ENCODE measurements around the gene NPSR1. TPM values are rescaled to one million over a fixed set of nuclear protein-coding genes. Genes with fewer than 3 reads are reported as not detected.

The NPSR1 gene
- total and polyA plus RNA-seq, 11 donors = not detected

DNA sequence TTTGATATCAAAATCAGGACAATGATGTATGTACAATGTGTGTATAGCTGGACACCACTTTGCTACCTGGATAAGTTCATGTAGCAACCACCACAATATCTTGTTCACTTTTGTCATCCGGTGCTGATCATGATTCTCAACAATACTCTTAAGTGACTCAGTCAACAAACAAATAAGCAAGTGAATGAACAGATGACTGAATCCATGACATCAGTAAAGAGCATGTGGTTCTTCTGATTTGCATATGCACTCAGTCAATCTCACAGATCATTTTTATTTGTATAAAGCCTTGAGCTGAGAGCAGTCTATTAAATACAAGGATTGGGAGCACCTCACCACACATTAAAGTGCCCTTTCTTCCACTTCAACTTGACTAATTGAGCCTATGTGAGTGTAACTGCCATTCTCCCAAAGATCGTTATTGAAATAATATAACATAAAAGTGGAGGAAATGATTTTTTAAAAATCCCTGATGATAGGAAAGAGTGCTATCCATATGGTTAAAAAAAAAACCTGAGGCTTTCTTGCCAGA lies 69.5 kb downstream of the NPSR1 start:
- Histone ChIP-seq H3K27ac (no peak overlapping the region), H3K4me3 (no peak overlapping the region), H3K4me1 (peaks cover 0 to 6% (median 0%) of the 10 kb centered on the region in 12 donors), H3K36me3 (no peaks in the 10 kb centered on the region), H3K9me3 (no peaks in the 10 kb centered on the region), H3K27me3 (no peaks in the 10 kb centered on the region)
- intact Hi-C loops (cut with DNase I) = no loop called here
- 86 to 93% (median 90%) methylated on average over 2 of the region's 2 CpGs for WGBS, 4 donors
- TF ChIP-seq POLR2A (IDR thresholded peaks at IDR 0.05) = no peak
- TF ChIP-seq, protein P1, sequence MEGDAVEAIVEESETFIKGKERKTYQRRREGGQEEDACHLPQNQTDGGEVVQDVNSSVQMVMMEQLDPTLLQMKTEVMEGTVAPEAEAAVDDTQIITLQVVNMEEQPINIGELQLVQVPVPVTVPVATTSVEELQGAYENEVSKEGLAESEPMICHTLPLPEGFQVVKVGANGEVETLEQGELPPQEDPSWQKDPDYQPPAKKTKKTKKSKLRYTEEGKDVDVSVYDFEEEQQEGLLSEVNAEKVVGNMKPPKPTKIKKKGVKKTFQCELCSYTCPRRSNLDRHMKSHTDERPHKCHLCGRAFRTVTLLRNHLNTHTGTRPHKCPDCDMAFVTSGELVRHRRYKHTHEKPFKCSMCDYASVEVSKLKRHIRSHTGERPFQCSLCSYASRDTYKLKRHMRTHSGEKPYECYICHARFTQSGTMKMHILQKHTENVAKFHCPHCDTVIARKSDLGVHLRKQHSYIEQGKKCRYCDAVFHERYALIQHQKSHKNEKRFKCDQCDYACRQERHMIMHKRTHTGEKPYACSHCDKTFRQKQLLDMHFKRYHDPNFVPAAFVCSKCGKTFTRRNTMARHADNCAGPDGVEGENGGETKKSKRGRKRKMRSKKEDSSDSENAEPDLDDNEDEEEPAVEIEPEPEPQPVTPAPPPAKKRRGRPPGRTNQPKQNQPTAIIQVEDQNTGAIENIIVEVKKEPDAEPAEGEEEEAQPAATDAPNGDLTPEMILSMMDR (IDR thresholded peaks at IDR 0.05) = no peak
- ATAC-seq = no peak
- DNase-seq = no peak

DNA sequence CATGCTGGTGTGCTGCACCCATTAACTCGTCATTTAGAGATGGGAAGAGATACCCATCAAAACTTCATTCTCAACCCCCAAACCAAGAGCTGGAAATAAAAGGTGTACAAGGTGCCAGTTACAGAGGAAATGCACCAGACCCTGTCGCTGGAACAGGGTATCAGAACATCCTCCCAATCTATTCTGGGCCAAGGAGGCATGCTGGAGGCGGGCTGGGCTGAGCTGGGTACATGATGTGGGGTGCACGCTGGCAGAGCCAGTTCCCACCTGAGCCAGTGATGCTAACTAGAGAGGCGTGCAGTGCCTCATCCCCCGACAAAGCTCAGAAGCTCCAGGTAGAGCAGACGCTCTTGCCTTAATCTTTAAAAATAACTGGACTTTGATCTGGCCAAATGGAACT lies 70.1 kb downstream of the NPSR1 start:
- Histone ChIP-seq H3K36me3 (no peaks in the 10 kb centered on the region), H3K27ac (no peak overlapping the region), H3K4me1 (peaks cover 0 to 1% (median 0%) of the 10 kb centered on the region in 12 donors), H3K27me3 (no peaks in the 10 kb centered on the region), H3K9me3 (no peaks in the 10 kb centered on the region), H3K4me3 (no peak overlapping the region)
- TF ChIP-seq, protein P1 (IDR thresholded peaks at IDR 0.05) = no peak
- TF ChIP-seq POLR2A (IDR thresholded peaks at IDR 0.05) = no peak
- intact Hi-C loops (cut with DNase I) = no loop called here
- WGBS, 4 donors = 80 to 86% (median 83%) methylated on average over 7 of the region's 7 CpGs
- DNase-seq = no peak
- no peak for ATAC-seq

DNA sequence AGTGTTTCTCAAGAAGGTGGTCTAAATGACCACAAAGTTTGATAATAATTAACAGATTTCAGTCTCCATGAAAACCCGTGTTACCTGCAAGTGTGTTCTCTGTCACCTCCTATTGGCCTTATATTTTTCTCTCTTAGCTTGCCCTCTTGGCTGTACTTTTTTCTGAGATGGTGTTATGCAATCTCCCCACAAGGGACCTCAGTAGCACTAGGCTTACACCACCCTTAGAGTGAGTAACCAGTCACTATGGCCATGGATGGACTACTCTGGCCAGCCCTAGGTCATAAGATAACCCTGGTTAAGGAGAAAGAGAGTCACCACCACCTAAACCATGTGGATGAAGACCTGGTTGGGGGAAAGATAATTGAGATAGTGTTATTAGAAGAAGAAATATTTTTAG lies 76.8 kb downstream of the NPSR1 start:
- 88 to 93% (median 91%) methylated on average over 1 of the region's 1 CpG for WGBS, 4 donors
- DNase-seq = no peak
- no peaks in the 10 kb centered on the region for H3K9me3 ChIP-seq

DNA sequence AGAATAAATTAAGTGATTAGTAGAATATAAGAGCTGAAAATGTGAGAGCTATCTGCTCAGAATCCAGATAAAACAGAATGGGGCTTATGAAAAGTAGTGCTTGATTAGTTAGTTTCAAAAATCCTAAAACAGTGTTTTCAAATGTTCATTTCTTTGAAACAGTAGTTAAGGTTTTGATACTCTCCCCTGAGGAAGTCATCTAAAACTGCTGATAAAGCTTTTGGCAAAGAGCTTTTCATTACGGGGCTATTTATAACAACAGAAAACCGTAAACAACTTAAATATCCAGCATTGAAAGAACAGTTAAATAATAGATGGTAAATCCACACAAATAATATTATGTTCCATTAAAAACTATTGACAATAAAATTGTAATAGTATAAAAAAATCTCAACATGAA lies 77.5 kb downstream of the NPSR1 start:
- no peak for TF ChIP-seq POLR2A (IDR thresholded peaks at IDR 0.05)
- TF ChIP-seq, protein P1 (IDR thresholded peaks at IDR 0.05) = no peak
- no peak overlapping the region for H3K27ac ChIP-seq
- H3K4me3 ChIP-seq = no peak overlapping the region
- no peak for ATAC-seq
- intact Hi-C loops (cut with DNase I) = no loop called here
- no peak for DNase-seq
- H3K36me3 ChIP-seq = no peaks in the 10 kb centered on the region
- H3K27me3 ChIP-seq = no peaks in the 10 kb centered on the region
- peaks cover 0 to 4% (median 0%) of the 10 kb centered on the region in 12 donors for H3K4me1 ChIP-seq
- 4 to 11% (median 7%) methylated on average over 2 of the region's 2 CpGs for WGBS, 4 donors
- H3K9me3 ChIP-seq = no peaks in the 10 kb centered on the region

More for the DNA sequence above, 76.8 kb downstream of the NPSR1 start:
- Histone ChIP-seq H3K27me3 (no peaks in the 10 kb centered on the region), H3K4me3 (no peak overlapping the region), H3K27ac (no peak overlapping the region), H3K36me3 (no peaks in the 10 kb centered on the region), H3K4me1 (peaks cover 0 to 4% (median 0%) of the 10 kb centered on the region in 12 donors)
- TF ChIP-seq, protein P1 (IDR thresholded peaks at IDR 0.05) = no peak
- TF ChIP-seq POLR2A (IDR thresholded peaks at IDR 0.05) = no peak
- intact Hi-C loops (cut with DNase I) = no loop called here
- no peak for ATAC-seq

Measured in heart left ventricle (tissue), 16 donors.